ENCODE results near the gene PET100. TPM values are rescaled to one million over a fixed set of nuclear protein-coding genes. Genes with fewer than 3 reads are reported as not detected.

Gene PET100
- total RNA-seq, 1 experiment from 2014 or later: 126 TPM

GRCh38 chr19:7625763-7626372 lies 3.7 kb upstream of the PET100 start:
- H3K9ac ChIP-seq (ENCODE audit: low read length): no peak overlapping the region
- peaks cover 52% of the 10 kb centered on the region for H3K79me2 ChIP-seq (ENCODE audit: insufficient read depth, low read length)
- ATAC-seq: no peak
- no peaks in the 10 kb centered on the region for H3K27me3 ChIP-seq (ENCODE audit: insufficient read depth, low read length)
- intact Hi-C loops (cut with micrococcal nuclease): no loop called here
- H2AFZ ChIP-seq (ENCODE audit: low read depth, low read length, poor library complexity, severe bottlenecking): no peak overlapping the region
- ChIA-PET POLR2A (no interaction called here), RAD21 (ENCODE audit: low non-redundant PET in 1 of 2, low total read pairs in 2 of 2, uncharacterized antibody in 2 of 2, unreplicated experiment in 2 of 2) (no interaction called here), CTCF (no interaction called here)
- no peak for TF ChIP-seq POLR2A (IDR thresholded peaks at IDR 0.05; ENCODE audit: borderline replicate concordance, extremely low read depth, insufficient read depth, insufficient read length)
- TF ChIP-seq CBX3 (IDR thresholded peaks at IDR 0.05; ENCODE audit: low read depth): no peak
- no peak for TF ChIP-seq ELF1 (IDR thresholded peaks at IDR 0.05; ENCODE audit: borderline replicate concordance, low read depth)
- TF ChIP-seq SP1 (IDR thresholded peaks at IDR 0.05; ENCODE audit: low read depth): no peak
- no peak for TF ChIP-seq SRF (IDR thresholded peaks at IDR 0.05; ENCODE audit: low read depth)
- no peak for TF ChIP-seq MAX (IDR thresholded peaks at IDR 0.05)
- TF ChIP-seq EZH2 (IDR thresholded peaks at IDR 0.05): no peak
- TF ChIP-seq JUND (IDR thresholded peaks at IDR 0.05): no peak
- TF ChIP-seq TCF7L2 (IDR thresholded peaks at IDR 0.05; ENCODE audit: borderline replicate concordance, extremely low read depth, insufficient read depth, insufficient read length): no peak
- TF ChIP-seq ZBTB33 (IDR thresholded peaks at IDR 0.05; ENCODE audit: extremely low read depth, insufficient replicate concordance, low read length): no peak
- no peak for TF ChIP-seq ZFX (IDR thresholded peaks at IDR 0.05)
- no peak for TF ChIP-seq ZNF274 (IDR thresholded peaks at IDR 0.05; ENCODE audit: low read depth, low read length)
- TF ChIP-seq POLR2AphosphoS5 (IDR thresholded peaks at IDR 0.05; ENCODE audit: low read depth, low read length): no peak
- H3K4me1 ChIP-seq (ENCODE audit: control insufficient read depth in 1 of 2, insufficient read depth in 2 of 2, low read length in 2 of 2): peaks cover 7 to 16% of the 10 kb centered on the region in 2 experiments
- no peak for DNase-seq (ENCODE audit: low read depth, low spot score)
- H3K4me3 ChIP-seq (replicated peaks in 1 of 2; ENCODE audit: low read depth in 1 of 2, low read length in 2 of 2): no peak overlapping the region
- no peaks in the 10 kb centered on the region for H3K9me2 ChIP-seq (ENCODE audit: insufficient read depth)
- BruUV-seq (replicated peaks): no TSS peak
- H3K36me3 ChIP-seq (ENCODE audit: control insufficient read depth in 1 of 2, insufficient read depth in 2 of 2, low read length in 2 of 2): peaks cover 5 to 30% of the 10 kb centered on the region in 2 experiments; a peak in 3 of 4 replicates
- no peak overlapping the region for H3K4me2 ChIP-seq (ENCODE audit: low read length)
- H4K20me1 ChIP-seq (ENCODE audit: insufficient read depth): no peaks in the 10 kb centered on the region
- H3K9me3 ChIP-seq (ENCODE audit: control insufficient read depth in 1 of 2, insufficient read depth in 1 of 2, low read depth in 1 of 2, low read length in 2 of 2): no peaks in the 10 kb centered on the region
- no peak overlapping the region for H3K27ac ChIP-seq (ENCODE audit: low read depth, low read length)
